Measurements from ENCODE around the gene NUAK2.
A peak's percentile ranks its signal among the peaks of the same experiment; 100 is the strongest.

The NUAK2 gene

DNA sequence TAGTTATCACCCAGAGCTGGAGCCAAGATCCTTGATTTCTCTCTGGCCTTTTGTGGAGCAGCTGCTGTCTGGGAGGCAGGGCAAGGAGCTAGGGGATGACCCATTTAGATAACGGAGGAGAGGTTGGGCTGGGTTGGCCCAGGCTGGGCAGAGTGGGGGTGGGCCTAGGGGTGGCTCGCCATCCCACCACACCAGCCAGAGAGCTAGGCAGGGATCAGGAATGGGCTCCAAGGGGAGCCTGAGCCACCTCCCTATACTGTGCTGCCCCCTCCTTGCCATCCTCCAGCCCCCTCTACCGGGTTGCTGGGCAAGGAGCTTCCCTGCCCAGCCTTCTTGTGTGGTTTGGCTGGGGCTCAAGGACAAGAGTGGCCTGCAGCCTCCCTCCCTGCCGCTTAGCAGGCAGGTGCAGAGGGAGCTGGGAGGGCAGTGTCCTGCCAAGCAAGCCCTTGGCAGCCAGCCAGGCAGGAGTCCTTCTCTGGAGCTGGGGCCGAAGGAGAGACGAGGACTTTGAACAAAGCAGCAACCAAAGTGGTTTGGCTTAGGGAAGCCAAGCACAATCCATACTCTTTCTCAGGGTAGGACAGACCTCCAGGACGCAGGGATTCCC is 4.1 kb downstream of the NUAK2 start:
- DNase-seq (ENCODE audit: extremely low read depth, insufficient read length): no peak
- Histone ChIP-seq H3K36me3 (ENCODE audit: control insufficient read depth, insufficient read depth, low read length) (no peaks in the 10 kb centered on the region), H3K27me3 (replicated peaks; ENCODE audit: control insufficient read depth, insufficient read depth, low read length) (peaks cover 4% of the 10 kb centered on the region), H3K4me3 (replicated peaks; ENCODE audit: low read depth, low read length) (no peak overlapping the region)
- no peak for TF ChIP-seq CTCF (IDR thresholded peaks at IDR 0.05; ENCODE audit: insufficient read depth, low read length, poor library complexity, severe bottlenecking)

DNA sequence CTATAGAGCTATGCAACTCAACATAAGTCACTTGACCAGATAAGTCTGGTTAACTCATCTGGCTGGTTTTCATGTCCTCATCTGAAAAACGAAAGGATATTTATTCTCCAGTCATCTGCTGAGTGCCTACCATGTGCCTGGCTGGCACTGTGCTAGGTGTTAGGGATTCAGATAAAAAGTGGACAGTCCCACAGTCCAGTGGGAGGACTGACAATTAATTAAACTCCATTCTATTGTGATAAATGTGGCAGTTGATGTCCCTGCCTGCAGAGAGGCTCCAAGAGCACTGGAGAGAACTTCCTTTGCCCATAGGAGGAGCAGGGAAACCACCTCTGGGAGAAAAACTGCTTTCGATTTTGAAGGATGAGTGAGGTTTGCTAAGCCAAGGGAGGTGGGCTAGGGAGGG is 5.4 kb downstream of the NUAK2 start:
- H3K4me3 ChIP-seq (replicated peaks; ENCODE audit: low read depth, low read length): no peak overlapping the region
- no peaks in the 10 kb centered on the region for H3K36me3 ChIP-seq (ENCODE audit: control insufficient read depth, insufficient read depth, low read length)
- DNase-seq (ENCODE audit: extremely low read depth, insufficient read length): no peak
- TF ChIP-seq CTCF (IDR thresholded peaks at IDR 0.05; ENCODE audit: insufficient read depth, low read length, poor library complexity, severe bottlenecking): no peak
- H3K27me3 ChIP-seq (replicated peaks; ENCODE audit: control insufficient read depth, insufficient read depth, low read length): peaks cover 2% of the 10 kb centered on the region

- H3K27me3 ChIP-seq (replicated peaks; ENCODE audit: control insufficient read depth, insufficient read depth, low read length): peaks cover 2% of the 10 kb centered on the region
- no peak for DNase-seq (ENCODE audit: extremely low read depth, insufficient read length)
- TF ChIP-seq CTCF (IDR thresholded peaks at IDR 0.05; ENCODE audit: insufficient read depth, low read length, poor library complexity, severe bottlenecking): no peak
- no peak overlapping the region for H3K4me3 ChIP-seq (replicated peaks; ENCODE audit: low read depth, low read length)
- H3K36me3 ChIP-seq (ENCODE audit: control insufficient read depth, insufficient read depth, low read length): no peaks in the 10 kb centered on the region
Observed at GRCh38 chr1:205315008-205315618, 6.4 kb downstream of the NUAK2 start.

DNA sequence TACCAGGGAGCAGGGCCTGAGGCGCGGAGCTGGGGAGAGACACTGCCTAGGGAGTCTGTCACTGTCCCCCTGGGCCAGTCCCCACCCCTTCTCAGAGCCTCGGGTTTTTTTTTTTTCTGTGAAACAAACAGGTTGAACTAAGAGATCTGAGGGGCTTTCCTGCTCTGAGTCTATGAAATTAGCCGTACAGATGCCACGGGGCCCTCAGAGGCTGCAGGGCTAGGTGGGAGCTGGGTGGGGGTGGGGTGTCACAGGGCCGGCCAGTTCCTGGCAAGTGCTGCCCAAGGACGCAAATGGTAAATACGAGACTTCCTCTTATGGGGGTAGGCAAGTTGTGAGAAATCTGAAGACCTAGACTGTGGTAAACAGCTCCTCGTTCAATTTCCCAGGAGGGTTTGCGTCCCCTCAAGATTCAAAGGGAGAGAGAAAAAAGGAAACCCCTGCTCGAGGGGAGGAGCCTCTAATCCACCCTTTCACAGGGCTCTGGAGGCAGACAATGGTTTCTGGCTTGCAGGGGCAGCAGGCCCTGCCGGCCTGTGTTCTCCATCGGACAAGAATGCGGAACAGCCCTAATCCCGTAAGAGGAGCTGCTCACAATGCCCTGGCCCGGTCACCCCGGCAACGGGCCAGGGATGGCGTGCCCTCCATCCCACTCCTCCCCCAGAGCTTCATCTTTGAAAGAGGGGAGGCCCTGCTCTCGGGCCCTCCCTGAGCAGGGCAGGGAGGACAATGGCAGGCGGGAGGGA is 7.8 kb downstream of the NUAK2 start:
- DNase-seq (ENCODE audit: extremely low read depth, insufficient read length): peak; percentile 87
- no peak for TF ChIP-seq CTCF (IDR thresholded peaks at IDR 0.05; ENCODE audit: insufficient read depth, low read length, poor library complexity, severe bottlenecking)
- H3K27me3 ChIP-seq (replicated peaks; ENCODE audit: control insufficient read depth, insufficient read depth, low read length): peaks cover 2% of the 10 kb centered on the region
- peak overlapping the region; percentile 33; the same call in 1 of the 2 replicates for H3K4me3 ChIP-seq (replicated peaks; ENCODE audit: low read depth, low read length)
- no peaks in the 10 kb centered on the region for H3K36me3 ChIP-seq (ENCODE audit: control insufficient read depth, insufficient read depth, low read length)

- Histone ChIP-seq H3K4me3 (replicated peaks; ENCODE audit: low read depth, low read length) (peak overlapping the region; percentile 33; the same call in 1 of the 2 replicates), H3K36me3 (ENCODE audit: control insufficient read depth, insufficient read depth, low read length) (no peaks in the 10 kb centered on the region), H3K27me3 (replicated peaks; ENCODE audit: control insufficient read depth, insufficient read depth, low read length) (no peaks in the 10 kb centered on the region; the same call in none of the 2 replicates)
- no peak for TF ChIP-seq CTCF (IDR thresholded peaks at IDR 0.05; ENCODE audit: insufficient read depth, low read length, poor library complexity, severe bottlenecking)
- no peak for DNase-seq (ENCODE audit: extremely low read depth, insufficient read length)
Observed at GRCh38 chr1:205312866-205313562, 8.5 kb downstream of the NUAK2 start.
